ENCODE measurements around the gene LRP3. TPM values are rescaled to one million over a fixed set of nuclear protein-coding genes. Genes with fewer than 3 reads are reported as not detected.

Gene LRP3
- polyA plus RNA-seq, 3 donors = 1.4 to 11.9 (median 4.1) TPM

GRCh38 chr19:33167438-33167837 is 26.7 kb upstream of the LRP3 start:
- H3K4me2 ChIP-seq (replicated peaks; ENCODE audit: extremely low read depth, low read length, poor library complexity, severe bottlenecking) = no peak overlapping the region
- no peaks in the 10 kb centered on the region for H3K36me3 ChIP-seq (replicated peaks in 1 of 2; ENCODE audit: control insufficient read depth in 1 of 2, insufficient read depth in 2 of 2, low read length in 2 of 2)
- no peak overlapping the region for H3K9ac ChIP-seq (ENCODE audit: insufficient read depth, low read length, poor library complexity, severe bottlenecking)
- WGBS (ENCODE audit: insufficient coverage) = no CpG with 5 or more reads among the region's 1 CpG
- H3K4me3 ChIP-seq (replicated peaks in 1 of 3; ENCODE audit: low read depth in 2 of 3, low read length in 3 of 3) = no peak overlapping the region
- no peaks in the 10 kb centered on the region for H3K79me2 ChIP-seq (ENCODE audit: insufficient read depth, low read length)
- Mint-ChIP-seq H3K27me3 (ENCODE audit: low read depth in 3 of 3) (no peaks in the 10 kb centered on the region), H3K27ac (no peak overlapping the region), H3K9me3 (peaks cover 10 to 17% (median 14%) of the 10 kb centered on the region in 7 donors), H3K4me3 (no peak overlapping the region), H3K36me3 (peaks cover 4 to 5% of the 10 kb centered on the region in 2 donors), H3K4me1 (peaks cover 1% of the 10 kb centered on the region)
- H3K9me3 ChIP-seq (replicated peaks in 1 of 2; ENCODE audit: control insufficient read depth in 1 of 2, insufficient read depth in 1 of 2, low read length in 2 of 2) = peaks cover 5 to 9% of the 10 kb centered on the region in 2 donors
- H4K20me1 ChIP-seq (ENCODE audit: insufficient read depth, low read length) = no peaks in the 10 kb centered on the region
- H3K4me1 ChIP-seq (ENCODE audit: control insufficient read depth in 1 of 2, insufficient read depth in 2 of 2, low read length in 2 of 2) = peaks cover 0 to 7% of the 10 kb centered on the region in 2 donors
- no peaks in the 10 kb centered on the region for H3K27me3 ChIP-seq (ENCODE audit: control insufficient read depth in 2 of 2, insufficient read depth in 2 of 2, low read length in 2 of 2)
- no peak overlapping the region for H2AFZ ChIP-seq (ENCODE audit: insufficient read depth, low read depth, low read length, poor library complexity, severe bottlenecking)
- intact Hi-C loops (cut with micrococcal nuclease) = no loop called here
- TF ChIP-seq CTCF (IDR thresholded peaks at IDR 0.05) = no peak
- no peak for DNase-seq
- no peak overlapping the region for H3K27ac ChIP-seq (ENCODE audit: low read depth in 1 of 2, low read length in 2 of 2)

DNA sequence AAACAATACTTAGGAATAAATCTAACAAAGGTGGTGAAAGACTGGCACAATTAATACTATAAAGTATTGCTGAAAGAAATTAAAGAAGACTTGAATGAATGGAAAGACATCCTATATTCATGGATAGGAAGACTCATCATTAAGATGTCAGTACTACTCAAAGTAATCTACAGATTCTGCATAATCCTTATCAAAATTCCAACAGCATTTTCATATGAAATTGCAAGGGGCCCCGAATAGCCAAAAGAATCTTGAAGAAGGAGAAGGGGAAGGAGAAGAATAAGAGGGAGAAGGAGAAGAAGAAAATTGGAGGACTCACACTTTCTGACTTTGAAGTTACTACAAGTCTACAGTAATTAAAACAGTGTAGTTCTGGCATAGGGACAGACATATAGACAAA is 25.6 kb upstream of the LRP3 start:
- TF ChIP-seq CTCF (IDR thresholded peaks at IDR 0.05) = no peak
- H3K27me3 ChIP-seq (ENCODE audit: control insufficient read depth in 2 of 2, insufficient read depth in 2 of 2, low read length in 2 of 2) = no peaks in the 10 kb centered on the region
- no peak overlapping the region for H3K9ac ChIP-seq (ENCODE audit: insufficient read depth, low read length, poor library complexity, severe bottlenecking)
- H2AFZ ChIP-seq (ENCODE audit: insufficient read depth, low read depth, low read length, poor library complexity, severe bottlenecking) = no peak overlapping the region
- Mint-ChIP-seq H3K36me3 (peaks cover 4 to 5% of the 10 kb centered on the region in 2 donors), H3K9me3 (peaks cover 10 to 17% (median 14%) of the 10 kb centered on the region in 7 donors), H3K4me1 (peaks cover 12% of the 10 kb centered on the region), H3K27me3 (ENCODE audit: low read depth in 3 of 3) (no peaks in the 10 kb centered on the region), H3K27ac (no peak overlapping the region), H3K4me3 (no peak overlapping the region)
- H3K4me1 ChIP-seq (ENCODE audit: control insufficient read depth in 1 of 2, insufficient read depth in 2 of 2, low read length in 2 of 2) = peaks cover 6 to 18% of the 10 kb centered on the region in 2 donors
- H4K20me1 ChIP-seq (ENCODE audit: insufficient read depth, low read length) = no peaks in the 10 kb centered on the region
- no peak for DNase-seq
- H3K4me2 ChIP-seq (replicated peaks; ENCODE audit: extremely low read depth, low read length, poor library complexity, severe bottlenecking) = no peak overlapping the region
- H3K9me3 ChIP-seq (replicated peaks in 1 of 2; ENCODE audit: control insufficient read depth in 1 of 2, insufficient read depth in 1 of 2, low read length in 2 of 2) = peaks cover 5 to 9% of the 10 kb centered on the region in 2 donors
- WGBS (ENCODE audit: insufficient coverage) = no CpG with 5 or more reads among the region's 1 CpG
- intact Hi-C loops (cut with micrococcal nuclease) = no loop called here
- no peaks in the 10 kb centered on the region for H3K36me3 ChIP-seq (replicated peaks in 1 of 2; ENCODE audit: control insufficient read depth in 1 of 2, insufficient read depth in 2 of 2, low read length in 2 of 2)
- no peak overlapping the region for H3K27ac ChIP-seq (ENCODE audit: low read depth in 1 of 2, low read length in 2 of 2)
- H3K79me2 ChIP-seq (ENCODE audit: insufficient read depth, low read length) = no peaks in the 10 kb centered on the region
- no peak overlapping the region for H3K4me3 ChIP-seq (replicated peaks in 1 of 3; ENCODE audit: low read depth in 2 of 3, low read length in 3 of 3)

All from CD14-positive monocyte (primary cell).